Progenitor cell of endocrine pancreas (in vitro differentiated cells): ENCODE measurements around the gene PPP3R1. TPM values are rescaled to one million over a fixed set of nuclear protein-coding genes. Genes with fewer than 3 reads are reported as not detected.

Experiments used
- DNase-seq: peaks from one replicate; pipeline ENCODE4 v3.0.0; 2021; ENCODE audit warnings: low spot score; ENCODE audit not compliant: unreplicated experiment
- H3K27ac Mint-ChIP-seq: 2 replicates; pipeline ENCODE4 v1.8.0; 2021; ENCODE audit warnings: mild to moderate bottlenecking, moderate library complexity, mixed read lengths
- H3K27me3 Mint-ChIP-seq: 2 replicates; pipeline ENCODE4 v1.8.0; 2021; ENCODE audit warnings: mixed read lengths
- H3K36me3 Mint-ChIP-seq: 2 replicates; pipeline ENCODE4 v1.8.0; 2022; ENCODE audit warnings: mixed read lengths; ENCODE audit not compliant: insufficient read depth
- H3K4me1 Mint-ChIP-seq: 2 replicates; pipeline ENCODE4 v1.8.0; 2021; ENCODE audit warnings: low read depth, mixed read lengths
- H3K4me3 Mint-ChIP-seq: 2 replicates; pipeline ENCODE4 v1.8.0; 2021; ENCODE audit warnings: low read depth, mild to moderate bottlenecking, moderate library complexity, mixed read lengths
- H3K9me3 Mint-ChIP-seq: 2 replicates; pipeline ENCODE4 v1.8.0; 2021; ENCODE audit warnings: low read depth, mixed read lengths
- total RNA-seq: library from RNA; stranded (reverse); gene quantifications from 2 replicates; pipeline ENCODE4 v1.2.1, GENCODE V29; 2021
- TF ChIP-seq, protein P1 (sequence below): fragments of 200-600 bp; sonication (generic); IDR thresholded peaks from one replicate; pipeline ENCODE4 v1.5.0; 2021; ENCODE audit warnings: antibody characterized with exemption, mild to moderate bottlenecking; ENCODE audit not compliant: unreplicated experiment

The PPP3R1 gene
- total RNA-seq, 1 donor from 2014 or later, result 48.5 TPM

DNA sequence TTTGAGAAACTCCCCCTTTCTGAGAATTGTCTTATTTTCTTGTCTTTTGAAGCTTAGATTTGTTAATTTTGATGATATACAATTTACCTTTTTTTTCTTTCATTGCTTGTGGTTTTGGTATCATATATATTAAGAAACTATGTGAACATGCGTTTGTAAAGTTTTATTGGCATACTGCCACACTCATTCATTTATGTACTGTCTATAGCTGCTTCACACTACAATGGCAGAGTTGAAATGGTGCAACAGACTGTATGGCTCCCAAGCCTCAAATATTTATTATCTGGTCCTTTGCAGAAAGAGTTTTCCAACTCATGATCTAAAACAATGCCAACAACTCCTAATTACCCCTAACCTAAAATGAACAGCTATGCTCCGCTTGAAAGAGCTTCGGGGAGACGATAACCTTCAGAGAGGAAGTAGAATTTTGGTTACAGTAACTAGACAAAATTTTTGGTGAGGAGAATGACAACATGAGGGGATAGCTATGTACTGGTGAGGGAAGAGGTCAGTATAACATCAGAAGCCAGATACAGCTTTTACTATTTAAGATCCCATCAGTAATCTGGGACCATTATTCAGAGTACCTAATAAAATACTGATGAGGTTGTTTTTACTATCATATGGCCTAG is 16.1 kb downstream of the PPP3R1 start:
- Mint-ChIP-seq H3K4me3 (no peak overlapping the region), H3K27ac (no peak overlapping the region), H3K4me1 (peaks cover 22% of the 10 kb centered on the region), H3K36me3 (no peaks in the 10 kb centered on the region), H3K9me3 (peaks cover 2% of the 10 kb centered on the region), H3K27me3 (no peaks in the 10 kb centered on the region)
- TF ChIP-seq, protein P1, sequence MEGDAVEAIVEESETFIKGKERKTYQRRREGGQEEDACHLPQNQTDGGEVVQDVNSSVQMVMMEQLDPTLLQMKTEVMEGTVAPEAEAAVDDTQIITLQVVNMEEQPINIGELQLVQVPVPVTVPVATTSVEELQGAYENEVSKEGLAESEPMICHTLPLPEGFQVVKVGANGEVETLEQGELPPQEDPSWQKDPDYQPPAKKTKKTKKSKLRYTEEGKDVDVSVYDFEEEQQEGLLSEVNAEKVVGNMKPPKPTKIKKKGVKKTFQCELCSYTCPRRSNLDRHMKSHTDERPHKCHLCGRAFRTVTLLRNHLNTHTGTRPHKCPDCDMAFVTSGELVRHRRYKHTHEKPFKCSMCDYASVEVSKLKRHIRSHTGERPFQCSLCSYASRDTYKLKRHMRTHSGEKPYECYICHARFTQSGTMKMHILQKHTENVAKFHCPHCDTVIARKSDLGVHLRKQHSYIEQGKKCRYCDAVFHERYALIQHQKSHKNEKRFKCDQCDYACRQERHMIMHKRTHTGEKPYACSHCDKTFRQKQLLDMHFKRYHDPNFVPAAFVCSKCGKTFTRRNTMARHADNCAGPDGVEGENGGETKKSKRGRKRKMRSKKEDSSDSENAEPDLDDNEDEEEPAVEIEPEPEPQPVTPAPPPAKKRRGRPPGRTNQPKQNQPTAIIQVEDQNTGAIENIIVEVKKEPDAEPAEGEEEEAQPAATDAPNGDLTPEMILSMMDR, result no peak
- DNase-seq, result no peak

DNA sequence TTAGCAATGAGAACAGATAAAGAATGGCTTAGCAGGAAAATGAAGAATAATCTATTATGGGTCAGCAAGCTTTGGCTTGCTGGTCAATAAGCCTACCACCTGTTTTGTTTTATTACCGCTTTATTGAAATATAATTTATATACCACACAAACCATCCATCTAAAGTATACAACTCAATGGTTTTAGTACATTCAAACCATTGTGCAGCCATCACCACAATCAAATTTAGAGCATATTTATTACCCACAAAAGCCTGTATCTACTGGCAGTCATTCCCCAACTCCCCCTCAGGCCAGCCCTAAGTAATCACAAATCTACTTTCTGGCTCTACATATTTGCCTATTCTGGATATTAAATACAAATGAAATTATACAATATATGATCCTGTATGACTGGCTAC is 17.2 kb downstream of the PPP3R1 start:
- peaks cover 24% of the 10 kb centered on the region for H3K4me1 Mint-ChIP-seq
- peaks cover 2% of the 10 kb centered on the region for H3K9me3 Mint-ChIP-seq
- H3K36me3 Mint-ChIP-seq, result no peaks in the 10 kb centered on the region
- TF ChIP-seq, protein P1, result no peak
- H3K27me3 Mint-ChIP-seq, result no peaks in the 10 kb centered on the region
- H3K4me3 Mint-ChIP-seq, result no peak overlapping the region
- no peak overlapping the region for H3K27ac Mint-ChIP-seq
- DNase-seq, result no peak

DNA sequence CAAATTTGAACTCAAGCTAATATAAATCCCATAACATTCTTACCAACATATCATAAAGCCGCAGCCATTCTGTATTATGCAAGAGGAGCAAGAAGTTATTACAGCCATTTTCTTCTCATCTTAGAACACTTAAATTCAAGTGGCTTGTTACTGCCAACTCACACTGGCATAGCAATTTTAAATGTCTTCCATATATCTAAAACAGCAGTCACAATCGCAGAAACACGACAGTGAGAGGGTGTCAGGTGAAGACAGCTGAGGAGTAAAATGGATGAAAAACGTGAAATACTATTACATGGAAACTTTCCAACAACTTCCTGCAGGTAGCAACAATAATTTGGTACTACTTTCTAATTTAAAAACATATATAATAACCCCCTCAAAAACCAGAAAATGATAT is 17.9 kb downstream of the PPP3R1 start:
- Mint-ChIP-seq H3K4me3 (no peak overlapping the region), H3K27me3 (no peaks in the 10 kb centered on the region), H3K27ac (peak overlapping the region; percentile 15), H3K4me1 (peaks cover 24% of the 10 kb centered on the region), H3K36me3 (no peaks in the 10 kb centered on the region), H3K9me3 (peaks cover 2% of the 10 kb centered on the region)
- TF ChIP-seq, protein P1, result no peak
- no peak for DNase-seq

DNA sequence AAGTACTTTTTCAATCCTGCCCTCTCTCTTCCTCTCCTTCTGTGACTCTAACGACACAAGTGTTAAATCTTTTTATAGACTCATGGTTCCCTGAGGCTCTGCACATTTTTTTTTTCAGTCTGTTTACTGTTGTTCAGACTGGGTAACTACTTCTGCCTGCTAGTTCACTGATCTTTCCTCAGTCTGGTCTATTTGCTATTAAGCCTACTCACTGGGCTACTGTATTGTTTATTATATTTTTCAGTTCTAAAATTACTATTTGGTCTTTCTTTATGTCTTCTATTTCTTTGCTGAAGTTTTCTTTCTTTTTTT is 21.3 kb downstream of the PPP3R1 start:
- no peak for DNase-seq
- Mint-ChIP-seq H3K27ac (peak overlapping the region; percentile 35), H3K9me3 (peaks cover 2% of the 10 kb centered on the region), H3K36me3 (no peaks in the 10 kb centered on the region), H3K4me3 (no peak overlapping the region), H3K27me3 (no peaks in the 10 kb centered on the region), H3K4me1 (peaks cover 14% of the 10 kb centered on the region)
- TF ChIP-seq, protein P1, result no peak

DNA sequence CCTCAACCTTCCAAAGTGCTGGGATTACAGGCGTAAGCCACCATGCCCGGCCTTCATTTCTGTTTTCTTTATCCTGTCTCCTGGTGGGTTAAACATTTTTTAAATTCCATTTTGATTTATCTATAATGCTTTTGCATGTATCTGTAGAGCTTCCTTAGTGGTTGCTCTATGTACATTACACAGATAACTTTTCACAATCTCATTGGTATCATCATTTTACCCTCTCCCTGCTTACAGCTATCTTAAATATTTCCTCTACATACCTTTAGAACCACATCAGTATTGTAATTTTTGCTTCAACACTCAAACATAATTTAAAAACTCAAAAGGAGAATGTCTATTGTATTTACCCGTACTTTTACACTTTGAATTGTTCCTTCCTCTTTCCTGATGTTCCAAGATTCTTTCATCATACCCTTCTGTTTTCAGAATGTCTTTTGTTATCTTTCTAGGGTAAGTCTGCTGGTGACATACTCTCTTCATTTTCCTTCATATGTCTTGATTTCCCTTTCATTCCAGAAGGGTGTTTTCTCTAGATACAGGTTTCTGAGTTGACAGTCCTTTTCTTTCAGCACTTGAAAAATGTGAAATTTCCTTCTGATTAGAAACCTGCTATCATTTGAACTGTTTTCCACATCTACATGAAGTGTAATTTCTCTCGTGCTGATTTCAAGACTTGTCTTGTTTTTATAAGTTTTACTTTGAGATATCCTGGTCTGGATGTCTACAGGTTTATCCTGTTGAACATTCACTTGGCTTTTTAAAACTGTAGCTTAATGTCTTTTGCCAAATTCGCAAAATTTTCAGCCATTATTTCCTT is 21.9 kb downstream of the PPP3R1 start:
- DNase-seq, result no peak
- Mint-ChIP-seq H3K4me3 (no peak overlapping the region), H3K4me1 (peaks cover 14% of the 10 kb centered on the region), H3K36me3 (no peaks in the 10 kb centered on the region), H3K9me3 (peaks cover 2% of the 10 kb centered on the region), H3K27ac (peak overlapping the region; percentile 35), H3K27me3 (no peaks in the 10 kb centered on the region)
- TF ChIP-seq, protein P1, result no peak
